GM12874 (cell line): Measurements from ENCODE around the gene WDR27.

Source experiments
- TF ChIP-seq, protein P1 (sequence below): IDR thresholded peaks from 2 replicates; pipeline ENCODE4 v1.5.1; 2011; ENCODE audit warnings: low read depth, mild to moderate bottlenecking, control low read depth, low read length, moderate library complexity; ENCODE audit not compliant: insufficient read depth

WDR27 gene

DNA sequence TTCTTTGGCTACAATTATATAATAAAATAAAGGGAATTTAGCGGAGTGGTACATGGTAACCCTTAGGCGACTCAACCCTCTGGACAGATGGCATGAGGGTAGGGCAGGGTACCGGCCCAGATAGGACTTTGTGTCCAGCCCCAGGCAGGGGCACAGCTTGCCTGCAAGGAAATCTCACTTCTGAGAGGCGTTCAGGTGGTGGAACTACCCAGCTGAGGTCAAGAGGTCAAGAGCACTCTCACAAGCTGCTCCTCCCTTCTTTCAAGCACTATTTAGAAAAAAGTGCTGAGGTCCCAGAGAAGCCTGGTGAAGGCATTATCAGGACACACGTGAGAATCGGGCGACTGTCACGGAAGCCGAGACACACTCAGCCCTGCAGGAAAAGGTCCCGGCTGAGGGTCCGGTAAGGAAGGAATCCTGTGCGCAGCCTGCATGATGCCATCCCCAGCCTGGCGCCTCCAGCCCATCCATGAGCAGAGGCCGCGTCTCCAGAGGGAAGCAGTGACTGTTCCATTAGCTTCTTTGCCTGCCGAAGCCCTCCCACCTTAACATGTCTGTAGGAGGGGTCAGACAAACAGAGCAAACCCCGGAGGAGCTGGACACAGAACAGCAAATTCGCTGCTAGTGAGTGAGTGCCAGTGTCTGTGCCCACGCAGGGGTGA, 54.8 kb downstream of the WDR27 start:
- TF ChIP-seq, protein P1, sequence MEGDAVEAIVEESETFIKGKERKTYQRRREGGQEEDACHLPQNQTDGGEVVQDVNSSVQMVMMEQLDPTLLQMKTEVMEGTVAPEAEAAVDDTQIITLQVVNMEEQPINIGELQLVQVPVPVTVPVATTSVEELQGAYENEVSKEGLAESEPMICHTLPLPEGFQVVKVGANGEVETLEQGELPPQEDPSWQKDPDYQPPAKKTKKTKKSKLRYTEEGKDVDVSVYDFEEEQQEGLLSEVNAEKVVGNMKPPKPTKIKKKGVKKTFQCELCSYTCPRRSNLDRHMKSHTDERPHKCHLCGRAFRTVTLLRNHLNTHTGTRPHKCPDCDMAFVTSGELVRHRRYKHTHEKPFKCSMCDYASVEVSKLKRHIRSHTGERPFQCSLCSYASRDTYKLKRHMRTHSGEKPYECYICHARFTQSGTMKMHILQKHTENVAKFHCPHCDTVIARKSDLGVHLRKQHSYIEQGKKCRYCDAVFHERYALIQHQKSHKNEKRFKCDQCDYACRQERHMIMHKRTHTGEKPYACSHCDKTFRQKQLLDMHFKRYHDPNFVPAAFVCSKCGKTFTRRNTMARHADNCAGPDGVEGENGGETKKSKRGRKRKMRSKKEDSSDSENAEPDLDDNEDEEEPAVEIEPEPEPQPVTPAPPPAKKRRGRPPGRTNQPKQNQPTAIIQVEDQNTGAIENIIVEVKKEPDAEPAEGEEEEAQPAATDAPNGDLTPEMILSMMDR = no peak

DNA sequence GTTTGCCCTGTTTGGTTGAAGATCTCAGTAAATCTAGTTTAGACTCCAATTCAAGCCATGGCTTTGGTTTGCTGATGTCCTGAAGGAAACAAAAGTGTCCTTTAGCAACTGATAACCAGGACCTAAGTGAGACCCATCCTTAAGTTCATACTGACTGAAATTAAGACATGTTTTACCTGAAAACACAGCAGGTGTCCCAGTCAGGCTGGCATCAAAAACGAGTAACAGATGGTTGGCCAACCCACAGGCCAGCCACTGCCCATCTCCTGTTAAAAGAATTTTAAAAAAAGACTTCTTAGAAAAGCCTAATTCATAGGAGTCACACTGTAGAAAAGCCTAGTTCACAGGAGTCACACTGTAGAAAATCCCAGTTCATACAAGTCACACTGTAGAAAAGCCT, 58.3 kb downstream of the WDR27 start:
- TF ChIP-seq, protein P1 = no peak

DNA sequence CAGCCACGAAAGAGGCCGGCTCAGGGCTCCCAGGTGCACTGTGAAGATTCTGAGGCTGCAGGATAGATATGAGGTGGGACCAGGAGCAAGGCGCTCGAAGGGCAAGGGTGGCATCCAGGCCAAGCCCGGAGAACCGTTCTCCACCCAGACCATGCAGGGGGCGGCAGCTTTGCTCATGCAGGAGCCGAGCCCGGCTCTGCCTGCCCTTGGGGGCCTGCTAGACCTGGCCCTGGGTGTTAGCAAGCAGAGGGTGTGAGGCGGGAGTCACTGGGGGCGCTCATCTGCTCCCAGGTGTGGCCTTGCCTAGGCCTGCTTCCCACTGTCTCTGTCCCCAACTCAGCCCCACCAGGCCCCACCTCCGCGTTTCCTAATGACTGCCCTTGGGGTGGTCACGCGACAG, 59.4 kb downstream of the WDR27 start:
- TF ChIP-seq, protein P1 = no peak

DNA sequence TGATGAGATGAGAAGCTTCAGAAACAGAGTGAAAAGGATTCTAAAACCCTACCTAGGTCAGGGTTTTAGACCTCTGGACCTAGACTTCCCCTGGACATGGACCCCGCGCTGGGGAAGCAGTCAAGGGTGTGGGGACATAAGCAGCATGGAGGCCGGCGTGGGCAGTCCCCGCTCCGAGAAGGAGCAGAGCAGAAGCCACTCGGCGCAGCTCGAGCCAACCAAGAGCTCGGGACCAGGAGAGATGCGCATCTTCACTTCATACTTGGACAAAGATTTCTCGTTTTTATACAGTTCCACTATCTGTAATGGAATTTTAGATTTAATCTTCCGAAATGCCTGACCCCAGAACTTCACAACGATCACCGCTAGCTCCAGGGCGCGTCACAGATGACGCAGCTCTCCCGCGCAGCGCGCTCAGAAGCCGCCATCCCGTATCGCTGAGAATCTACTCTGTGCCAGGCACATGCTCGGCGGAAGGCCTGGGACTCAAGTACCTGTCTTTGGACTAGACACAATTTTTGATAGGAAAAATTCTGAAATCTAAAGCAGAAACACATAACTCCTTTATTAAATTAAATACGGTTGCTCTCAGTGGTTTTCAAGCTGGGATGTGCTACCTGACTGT, 60.3 kb downstream of the WDR27 start:
- TF ChIP-seq, protein P1 = no peak

DNA sequence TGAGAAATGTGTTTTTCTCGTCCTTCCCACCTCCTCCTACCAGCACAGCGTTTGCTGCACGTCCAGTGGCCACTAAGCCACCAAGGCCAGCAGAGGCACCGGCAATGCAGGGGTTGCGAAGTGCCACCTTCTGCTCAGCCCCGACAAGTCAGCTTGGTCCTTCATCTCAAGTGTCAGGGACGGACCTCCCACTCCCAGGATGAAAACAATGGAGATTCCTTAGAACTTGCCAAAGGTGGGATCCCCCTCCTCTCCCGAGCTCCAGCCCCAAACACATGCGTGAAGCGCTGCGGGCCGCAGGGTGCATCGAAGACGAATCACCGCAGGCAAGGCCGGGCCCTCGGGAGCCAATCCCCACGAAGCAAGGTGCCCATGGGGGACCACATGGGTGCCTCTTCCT, 60.8 kb downstream of the WDR27 start:
- TF ChIP-seq, protein P1 = no peak

DNA sequence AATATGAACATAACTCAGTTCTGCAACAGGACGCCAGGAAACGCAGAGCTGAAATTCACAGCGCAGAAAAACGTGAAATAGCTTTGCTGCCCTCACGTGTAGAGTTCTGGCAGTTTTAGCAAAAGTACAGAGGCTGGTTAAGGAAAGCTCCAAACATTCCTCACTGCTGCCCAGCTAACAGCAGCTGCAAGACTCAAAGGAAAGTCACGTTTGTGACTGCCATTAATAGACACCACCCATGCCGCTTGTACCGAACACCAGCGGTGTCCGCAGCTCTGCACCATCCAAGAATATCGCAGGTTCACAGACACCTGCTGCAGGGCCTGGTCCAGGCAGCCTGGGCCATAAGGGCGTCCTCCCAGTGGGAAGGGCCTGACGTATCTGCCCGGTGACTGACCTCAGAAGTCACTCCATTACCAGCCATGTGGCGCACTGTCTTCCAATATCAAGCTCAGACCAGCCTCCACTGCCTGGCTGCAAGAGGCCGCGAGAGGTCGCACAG, 61.4 kb downstream of the WDR27 start:
- TF ChIP-seq, protein P1 = no peak

DNA sequence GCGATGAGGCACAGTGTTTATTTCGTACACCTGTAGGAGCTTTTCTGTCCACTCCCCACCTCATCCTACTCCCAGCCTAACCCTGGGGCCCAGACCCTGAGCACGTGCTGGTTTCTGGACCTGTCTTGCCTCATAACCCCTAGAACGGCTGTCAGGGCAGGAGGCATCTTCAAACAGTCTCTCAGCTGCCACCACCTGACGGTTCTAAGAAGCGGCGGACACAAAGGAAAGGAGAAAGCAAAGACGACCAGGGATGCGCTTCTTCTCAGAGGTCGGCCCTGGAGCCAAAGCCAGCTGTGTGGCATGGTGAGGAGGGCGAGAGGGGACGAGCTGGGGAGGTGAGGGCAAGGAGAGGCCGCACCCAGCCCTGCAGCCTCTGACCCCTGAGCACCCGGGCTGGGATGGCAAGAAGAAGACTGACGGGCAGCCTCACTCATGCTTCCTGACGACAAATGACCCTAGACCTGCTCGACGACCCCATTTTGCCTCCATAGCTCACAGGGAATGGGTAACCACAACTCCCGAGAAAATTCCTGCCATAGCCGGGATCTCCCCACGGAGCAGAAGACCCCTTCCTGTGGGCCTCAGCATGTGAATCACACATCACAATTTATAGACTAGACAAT, 62.1 kb downstream of the WDR27 start:
- TF ChIP-seq, protein P1 = no peak
